CD14-positive monocyte (primary cell): Measurements from ENCODE around the gene ZMYND10. TPM values are rescaled to one million over a fixed set of nuclear protein-coding genes. Genes with fewer than 3 reads are reported as not detected.

Source experiments
- DNase-seq, 3 donors: peaks; one replicate each; pipeline ENCODE4 v3.0.0-alpha.2; 2011 to 2022
- H2AFZ ChIP-seq: 2 replicates; pipeline ENCODE4 v1.6.0; 2012; ENCODE audit warnings: mild to moderate bottlenecking, low read depth, low read length, inconsistent platforms; ENCODE audit not compliant: insufficient read depth, poor library complexity, severe bottlenecking
- H3K27ac ChIP-seq, 2 donors: 1 replicate in 1 of 2; 2 replicates in 1 of 2; pipeline ENCODE4 v1.5.1; 2012 to 2013; ENCODE audit warnings: low read length in 2 of 2, control low read depth in 1 of 2, inconsistent platforms in 1 of 2, low read depth in 1 of 2, mild to moderate bottlenecking in 1 of 2
- H3K27me3 ChIP-seq, 2 donors: one replicate each; pipeline versions ENCODE4 v1.6.0 to v1.6.1; 2011 to 2013; ENCODE audit warnings: low read length in 2 of 2; ENCODE audit not compliant: control insufficient read depth in 2 of 2, insufficient read depth in 2 of 2
- H3K36me3 ChIP-seq, 2 donors: replicated peaks in 1 of 2; 1 replicate in 1 of 2; 2 replicates in 1 of 2; pipeline versions ENCODE4 v1.5.1 to v1.6.1; 2012 to 2013; ENCODE audit warnings: low read length in 2 of 2, control low read depth in 1 of 2, inconsistent platforms in 1 of 2, mild to moderate bottlenecking in 1 of 2; ENCODE audit not compliant: insufficient read depth in 2 of 2, control insufficient read depth in 1 of 2
- H3K4me1 ChIP-seq, 2 donors: 1 replicate in 1 of 2; 2 replicates in 1 of 2; pipeline versions ENCODE4 v1.5.1 to v1.6.1; 2012 to 2013; ENCODE audit warnings: low read length in 2 of 2, control low read depth in 1 of 2, inconsistent platforms in 1 of 2, mild to moderate bottlenecking in 1 of 2, moderate library complexity in 1 of 2; ENCODE audit not compliant: insufficient read depth in 2 of 2, control insufficient read depth in 1 of 2
- H3K4me2 ChIP-seq: replicated peaks from 2 replicates; pipeline ENCODE3; 2012; ENCODE audit warnings: low read length, moderate library complexity, mild to moderate bottlenecking; ENCODE audit not compliant: poor library complexity, severe bottlenecking; ENCODE audit errors: extremely low read depth
- H3K4me3 ChIP-seq, 3 experiments: fragments of 200-600 bp in 1 of 3; sonication (generic) in 1 of 3; replicated peaks in 1 of 3; 1 replicate in 2 of 3; 2 replicates in 1 of 3; pipeline ENCODE4 v1.5.1; 2011 to 2013; ENCODE audit warnings: low read length in 3 of 3, mild to moderate bottlenecking in 3 of 3, control low read depth in 2 of 3, low read depth in 2 of 3, inconsistent platforms in 1 of 3, moderate library complexity in 1 of 3
- H3K79me2 ChIP-seq: 2 replicates; pipeline ENCODE4 v1.6.0; 2012; ENCODE audit warnings: mild to moderate bottlenecking, control low read depth, inconsistent platforms, low read length, moderate library complexity; ENCODE audit not compliant: insufficient read depth
- H3K9ac ChIP-seq: 2 replicates; pipeline ENCODE4 v1.6.0; 2017; ENCODE audit warnings: low read length, mild to moderate bottlenecking; ENCODE audit not compliant: insufficient read depth, poor library complexity, severe bottlenecking
- H3K9me3 ChIP-seq, 2 donors: replicated peaks in 1 of 2; 1 replicate in 1 of 2; 2 replicates in 1 of 2; pipeline versions ENCODE4 v1.5.1 to v1.6.1; 2012 to 2013; ENCODE audit warnings: low read length in 2 of 2, control low read depth in 1 of 2; ENCODE audit not compliant: control insufficient read depth in 1 of 2, insufficient read depth in 1 of 2
- H4K20me1 ChIP-seq: 2 replicates; pipeline ENCODE4 v1.6.0; 2012; ENCODE audit warnings: mild to moderate bottlenecking, low read length, control low read depth, moderate library complexity; ENCODE audit not compliant: insufficient read depth
- H3K27ac Mint-ChIP-seq, 7 donors: one replicate each; pipeline ENCODE4 v1.8.0; 2020; ENCODE audit warnings: mild to moderate bottlenecking in 7 of 7, mixed read lengths in 7 of 7, moderate library complexity in 6 of 7, inconsistent platforms in 2 of 7
- H3K27me3 Mint-ChIP-seq, 3 donors: one replicate each; pipeline ENCODE4 v1.8.0; 2021 to 2022; ENCODE audit warnings: low read depth in 3 of 3, mild to moderate bottlenecking in 3 of 3, mixed read lengths in 3 of 3, moderate library complexity in 3 of 3, inconsistent platforms in 1 of 3
- H3K36me3 Mint-ChIP-seq, 2 donors: one replicate each; pipeline ENCODE4 v1.8.0; 2020; ENCODE audit warnings: mixed read lengths in 2 of 2, inconsistent platforms in 1 of 2, mild to moderate bottlenecking in 1 of 2
- H3K4me1 Mint-ChIP-seq: one replicate; pipeline ENCODE4 v1.8.0; 2020; ENCODE audit warnings: mild to moderate bottlenecking, mixed read lengths
- H3K4me3 Mint-ChIP-seq, 2 donors: one replicate each; pipeline ENCODE4 v1.8.0; 2020; ENCODE audit warnings: mild to moderate bottlenecking in 2 of 2, mixed read lengths in 2 of 2, moderate library complexity in 1 of 2
- H3K9me3 Mint-ChIP-seq, 7 donors: one replicate each; pipeline ENCODE4 v1.8.0; 2020 to 2022; ENCODE audit warnings: mixed read lengths in 7 of 7, mild to moderate bottlenecking in 6 of 7, moderate library complexity in 6 of 7, inconsistent platforms in 2 of 7
- CTCF ChIP-seq: fragments of 200-600 bp; IDR thresholded peaks from one replicate; pipeline ENCODE4 v1.8.0; 2022; ENCODE audit warnings: antibody characterized with exemption, mild to moderate bottlenecking
- WGBS: methylation state at CpG from one replicate; pipeline ENCODE4 v1.1.5; 2013; ENCODE audit warnings: missing lambda C conversion rate; ENCODE audit not compliant: insufficient coverage; 5-methylcytosine and 5-hydroxymethylcytosine counted together
- intact Hi-C, 2 donors: fragments of 100-400 bp; cut with micrococcal nuclease; formaldehyde crosslinking; loops; one replicate each; pipeline versions ENCODE4 v1.15.0 to v1.15.1; 2023
- polyA plus RNA-seq, 3 donors: library from polyadenylated mRNA; depleted of rRNA in 1 of 3; unstranded in 2 of 3; stranded (reverse) in 1 of 3; fragments of 300-500 nt in 2 of 3; fragments of >200 nt in 1 of 3; fragmentation: Illumina TruSeq in 2 of 3; gene quantifications; 1 replicate in 2 of 3; 2 replicates in 1 of 3; pipeline ENCODE4 v1.2.3, GENCODE V29; 2012 to 2021

The ZMYND10 gene
- polyA plus RNA-seq, 3 donors, result 0.12 to 1.7 (median 0.19) TPM

- no peak overlapping the region for H3K27ac Mint-ChIP-seq
- DNase-seq, result no peak
- Histone ChIP-seq H3K9ac (no peak overlapping the region), H3K4me2 (no peak overlapping the region), H4K20me1 (no peaks in the 10 kb centered on the region), H2AFZ (no peak overlapping the region), H3K4me3 (no peak overlapping the region), H3K4me1 (no peaks in the 10 kb centered on the region), H3K27ac (no peak overlapping the region), H3K27me3 (no peaks in the 10 kb centered on the region), H3K36me3 (no peaks in the 10 kb centered on the region), H3K79me2 (no peaks in the 10 kb centered on the region), H3K9me3 (no peaks in the 10 kb centered on the region)
- H3K27me3 Mint-ChIP-seq, result peaks cover 0 to 5% (median 2%) of the 10 kb centered on the region in 3 donors
- 83% methylated on average over 5 of the region's 6 CpGs for WGBS
- H3K9me3 Mint-ChIP-seq, result peaks cover 0 to 1% (median 0%) of the 10 kb centered on the region in 7 donors
- no peak for TF ChIP-seq CTCF
- no peaks in the 10 kb centered on the region for H3K4me1 Mint-ChIP-seq
- H3K36me3 Mint-ChIP-seq, result no peaks in the 10 kb centered on the region
- intact Hi-C loops, result no loop called here
- no peak overlapping the region for H3K4me3 Mint-ChIP-seq
These were observed 38.2 kb upstream of the ZMYND10 start for GRCh38 chr3:50383750-50384149.

GRCh38 chr3:50382722-50383121, 37.2 kb upstream of the ZMYND10 start:
- Histone ChIP-seq H3K4me2 (no peak overlapping the region), H3K9ac (no peak overlapping the region), H3K27ac (no peak overlapping the region), H3K36me3 (no peaks in the 10 kb centered on the region), H3K79me2 (no peaks in the 10 kb centered on the region), H3K9me3 (no peaks in the 10 kb centered on the region), H3K27me3 (no peaks in the 10 kb centered on the region), H2AFZ (no peak overlapping the region), H3K4me3 (no peak overlapping the region), H4K20me1 (no peaks in the 10 kb centered on the region), H3K4me1 (no peaks in the 10 kb centered on the region)
- no peak for TF ChIP-seq CTCF
- peaks cover 0 to 5% (median 2%) of the 10 kb centered on the region in 3 donors for H3K27me3 Mint-ChIP-seq
- 96% methylated on average over 9 of the region's 12 CpGs for WGBS
- peaks cover 0 to 1% (median 0%) of the 10 kb centered on the region in 7 donors for H3K9me3 Mint-ChIP-seq
- intact Hi-C loops, result no loop called here
- H3K4me3 Mint-ChIP-seq, result no peak overlapping the region
- H3K4me1 Mint-ChIP-seq, result no peaks in the 10 kb centered on the region
- no peaks in the 10 kb centered on the region for H3K36me3 Mint-ChIP-seq
- no peak overlapping the region for H3K27ac Mint-ChIP-seq
- no peak for DNase-seq
